DND-41 (cell line): ENCODE data around the gene GPATCH3.

Experiments used
- CTCF ChIP-seq: IDR thresholded peaks from 2 replicates; pipeline ENCODE4 v1.5.1; 2012; ENCODE audit warnings: borderline replicate concordance, low read length, moderate library complexity, mild to moderate bottlenecking; ENCODE audit not compliant: poor library complexity, severe bottlenecking; ENCODE audit errors: extremely low read depth
- EZH2 ChIP-seq: IDR thresholded peaks from 3 replicates; pipeline ENCODE4 v1.6.1; 2012; ENCODE audit warnings: borderline replicate concordance, low read depth, mild to moderate bottlenecking, moderate library complexity, low read length, inconsistent platforms; ENCODE audit not compliant: severe bottlenecking

- TF ChIP-seq EZH2 (no peak), CTCF (no peak)
Measured at GRCh38 chr1:26936823-26937222, 36.6 kb upstream of the GPATCH3 start.
